Upper lobe of right lung (tissue), 1 donor: Measurements from ENCODE around the gene MCCD1. TPM values are rescaled to one million over a fixed set of nuclear protein-coding genes. Genes with fewer than 3 reads are reported as not detected.

Source experiments
- ATAC-seq: fragments of 200-7000 bp; cut with Tn5 transposase; one replicate; pipeline ENCODE4 v1.9.1; 2020; ENCODE audit warnings: mild to moderate bottlenecking, moderate library complexity
- DNase-seq: peaks from one replicate; pipeline ENCODE4 v3.0.0-alpha.2; 2020
- H3K27ac ChIP-seq: fragments of 200-600 bp; one replicate; pipeline ENCODE4 v1.8.0; 2022
- H3K27me3 ChIP-seq: fragments of 200-600 bp; one replicate; pipeline ENCODE4 v1.8.0; 2022; ENCODE audit warnings: mild to moderate bottlenecking
- H3K36me3 ChIP-seq: fragments of 200-600 bp; one replicate; pipeline ENCODE4 v1.8.0; 2022
- H3K4me1 ChIP-seq: fragments of 200-600 bp; one replicate; pipeline ENCODE4 v1.8.0; 2022
- H3K4me3 ChIP-seq: fragments of 200-600 bp; one replicate; pipeline ENCODE4 v1.8.0; 2022; ENCODE audit warnings: mild to moderate bottlenecking
- H3K9me3 ChIP-seq: fragments of 200-600 bp; one replicate; pipeline ENCODE4 v1.8.0; 2022
- CTCF ChIP-seq: fragments of 200-600 bp; IDR thresholded peaks from one replicate; pipeline ENCODE4 v1.8.0; 2022; ENCODE audit warnings: antibody characterized with exemption
- intact Hi-C: fragments of 100-400 bp; cut with DNase I; formaldehyde crosslinking; loops from one replicate; pipeline ENCODE4 v1.11.0; 2022
- total RNA-seq: library from RNA; stranded (reverse); fragmentation: NEBNext Ultra II Directional; extraction: Animal tissue kit (Norgen Biotek cat#: 25700); gene quantifications from one replicate; pipeline ENCODE4 v1.2.1, GENCODE V29; 2021
- donor health status: DM: no; HTN: yes; CAD: no; lungs with severe emphysema.

MCCD1 gene
- total RNA-seq, 1 donor from 2014 or later: not detected

- peaks cover 28% of the 10 kb centered on the region for H3K4me1 ChIP-seq
- TF ChIP-seq CTCF: no peak
- H3K9me3 ChIP-seq: no peaks in the 10 kb centered on the region
- no peaks in the 10 kb centered on the region for H3K27me3 ChIP-seq
- H3K27ac ChIP-seq: no peak overlapping the region
- DNase-seq: no peak
- no peak for ATAC-seq
- peaks cover 20% of the 10 kb centered on the region for H3K36me3 ChIP-seq
- intact Hi-C loops: loop anchor here (5.0 kb wide), 1 partner anchor 53 kb away; no protein-coding TSS in a partner anchor
- no peak overlapping the region for H3K4me3 ChIP-seq
These were observed 15.9 kb downstream of the MCCD1 start for GRCh38 chr6:31544676-31545075.

GRCh38 chr6:31545291-31545690, 16.5 kb downstream of the MCCD1 start:
- TF ChIP-seq CTCF: no peak
- H3K4me3 ChIP-seq: no peak overlapping the region
- intact Hi-C loops: loop anchor here (5.0 kb wide), 1 partner anchor 52 kb away; no protein-coding TSS in a partner anchor
- peaks cover 19% of the 10 kb centered on the region for H3K36me3 ChIP-seq
- ATAC-seq (no peak), DNase-seq (no peak)
- no peaks in the 10 kb centered on the region for H3K27me3 ChIP-seq
- H3K9me3 ChIP-seq: no peaks in the 10 kb centered on the region
- no peak overlapping the region for H3K27ac ChIP-seq
- peaks cover 22% of the 10 kb centered on the region for H3K4me1 ChIP-seq

GRCh38 chr6:31546339-31546957, 17.7 kb downstream of the MCCD1 start, which contains the start of gene ATP6V1G2:
ATP6V1G2 (minus strand) TSS chr6:31546608; CDS start chr6:31546559, 49 bp downstream.
- peak; percentile 91 for TF ChIP-seq CTCF
- peak; percentile 83 for ATAC-seq
- H3K4me1 ChIP-seq: peaks cover 18% of the 10 kb centered on the region
- DNase-seq: peak; percentile 92
- intact Hi-C loops: loop anchor here (5.0 kb wide), 1 partner anchor 51 kb away; no protein-coding TSS in a partner anchor
- H3K4me3 ChIP-seq: peak within 1 kb of the TSS; percentile 60
- no peaks in the 10 kb centered on the region for H3K27me3 ChIP-seq
- peak within 1 kb of the TSS; percentile 89 for H3K27ac ChIP-seq
- no peaks in the 10 kb centered on the region for H3K9me3 ChIP-seq
- H3K36me3 ChIP-seq: peaks cover 25% of the 10 kb centered on the region

GRCh38 chr6:31546958-31547726, 18.4 kb downstream of the MCCD1 start, which contains the start of gene NFKBIL1:
NFKBIL1 (plus strand) TSS chr6:31547608; CDS start chr6:31547695, 87 bp downstream.
- ATAC-seq (peak; percentile 96), DNase-seq (peak; percentile 95)
- Histone ChIP-seq H3K4me1 (peaks cover 18% of the 10 kb centered on the region), H3K4me3 (peak within 1 kb of the TSS; percentile 60), H3K27ac (peak within 1 kb of the TSS; percentile 89), H3K36me3 (peaks cover 25% of the 10 kb centered on the region), H3K27me3 (no peaks in the 10 kb centered on the region), H3K9me3 (no peaks in the 10 kb centered on the region)
- intact Hi-C loops: loop anchor here (5.0 kb wide), 1 partner anchor 50 kb away; no protein-coding TSS in a partner anchor
- TF ChIP-seq CTCF: no peak

DNA sequence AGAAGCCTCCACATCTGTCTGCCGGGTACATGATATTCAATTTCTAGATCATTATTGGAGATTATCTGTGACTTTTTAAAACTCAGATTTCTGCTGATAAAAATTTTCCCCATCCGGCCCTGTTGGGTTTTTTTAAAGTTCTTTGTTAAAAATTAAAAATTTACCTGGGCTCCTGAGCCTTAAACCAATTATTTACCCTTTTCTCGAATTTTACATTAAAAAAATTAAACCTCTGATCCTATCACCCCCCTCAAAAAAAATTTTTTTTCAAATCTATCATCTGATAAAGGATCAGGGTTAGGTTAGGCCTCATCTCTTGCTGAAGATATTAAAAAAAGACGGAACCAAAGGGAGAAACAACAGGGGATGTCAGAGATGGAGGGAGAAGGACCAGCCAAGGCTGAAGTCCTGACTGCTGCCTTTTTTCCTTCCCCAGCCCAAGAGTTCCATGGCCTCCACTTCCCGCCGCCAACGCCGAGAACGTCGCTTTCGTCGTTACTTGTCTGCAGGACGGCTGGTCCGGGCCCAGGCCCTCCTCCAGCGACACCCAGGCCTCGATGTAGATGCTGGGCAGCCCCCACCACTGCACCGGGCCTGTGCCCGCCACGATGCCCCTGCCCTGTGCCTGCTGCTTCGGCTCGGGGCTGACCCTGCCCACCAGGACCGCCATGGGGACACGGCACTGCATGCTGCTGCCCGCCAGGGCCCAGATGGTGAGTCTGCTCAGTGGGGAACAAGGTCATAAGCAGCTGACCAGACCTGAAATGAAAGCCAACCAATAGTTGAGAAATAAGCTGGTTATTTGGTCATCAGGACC, 19.2 kb downstream of the MCCD1 start:
- Histone ChIP-seq H3K27ac (peak overlapping the region; percentile 89), H3K27me3 (no peaks in the 10 kb centered on the region), H3K9me3 (no peaks in the 10 kb centered on the region), H3K4me3 (peak overlapping the region; percentile 60), H3K36me3 (peaks cover 25% of the 10 kb centered on the region), H3K4me1 (peaks cover 14% of the 10 kb centered on the region)
- no peak for TF ChIP-seq CTCF
- ATAC-seq: peak; percentile 2
- DNase-seq: peak; percentile 72
- intact Hi-C loops: loop anchor here (5.0 kb wide), 1 partner anchor 49 kb away; no protein-coding TSS in a partner anchor
